ENCODE measurements around the gene CATSPERE. TPM values are rescaled to one million over a fixed set of nuclear protein-coding genes. Genes with fewer than 3 reads are reported as not detected.

The CATSPERE gene
- total and polyA plus RNA-seq, 2 donors: 0.38 to 5.5 TPM

Small RNA genes lying within 50 kb of the gene (small RNA-seq; reads per million reads assigned to genes)
- gene CYCSP5: not detected

Other genes with a start within 250 kb of the CATSPERE start
- gene ADSS2, start 9.4 kb upstream of the CATSPERE start, total RNA-seq: 58.8 TPM
- gene ADSS2, start 9.4 kb upstream of the CATSPERE start, polyA plus RNA-seq: 33.7 TPM
- gene DESI2, start 191.9 kb downstream of the CATSPERE start, total RNA-seq: 83.0 TPM
- 22.1 TPM for gene DESI2, start 191.9 kb downstream of the CATSPERE start, polyA plus RNA-seq